ENCODE data around the gene TAF10.
A peak's percentile ranks its signal among the peaks of the same experiment; 100 is the strongest.

The TAF10 gene

DNA sequence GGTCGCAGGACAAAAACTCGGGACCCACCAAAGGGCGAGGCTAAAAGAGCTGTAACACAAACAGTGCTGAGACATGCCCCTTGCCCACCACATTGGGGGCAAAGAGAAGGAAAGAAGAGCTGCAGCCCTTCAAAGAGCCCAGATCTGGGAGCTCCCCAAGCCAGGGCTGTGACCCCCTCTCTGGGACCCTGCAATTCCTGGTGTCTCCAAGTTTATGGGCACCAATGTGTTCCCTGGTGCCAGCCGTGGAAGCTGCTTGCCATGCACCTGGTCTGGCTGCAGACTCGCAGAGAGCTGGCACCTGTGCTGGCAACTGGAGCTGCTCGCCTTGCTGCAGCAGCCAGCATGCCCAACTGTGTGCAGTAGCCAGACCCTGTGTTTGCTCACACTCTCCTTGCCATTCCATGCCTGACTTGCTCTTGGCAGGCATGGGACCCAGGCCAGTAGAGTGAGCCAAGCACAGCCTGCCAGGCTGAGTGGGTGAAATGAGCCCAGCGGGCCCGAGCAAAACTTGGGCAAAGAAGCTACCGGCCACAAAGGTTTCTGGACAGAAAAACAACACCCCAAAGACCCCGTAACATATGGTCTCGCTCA is 24.6 kb downstream of the TAF10 start:
- no CpG with 5 or more reads among the region's 11 CpGs for WGBS, 2 donors (ENCODE audit: extremely low coverage in 2 of 2, insufficient read length in 2 of 2, insufficient replicate concordance in 1 of 2)
- H3K14ac ChIP-seq (ENCODE audit: low read length) = peak overlapping the region; percentile 94
- peaks cover 0 to 23% of the 10 kb centered on the region in 2 donors for H3K36me3 ChIP-seq (replicated peaks in 1 of 2; ENCODE audit: control insufficient read depth in 2 of 2, insufficient read depth in 2 of 2, low read length in 2 of 2)
- peaks cover 5% of the 10 kb centered on the region for H3K79me1 ChIP-seq (ENCODE audit: low read depth, low read length)
- peaks cover 4 to 23% of the 10 kb centered on the region in 2 donors for H3K9me3 ChIP-seq (replicated peaks in 1 of 2; ENCODE audit: control insufficient read depth in 2 of 2, insufficient read depth in 1 of 2, low read depth in 1 of 2, low read length in 2 of 2)
- H4K91ac ChIP-seq (ENCODE audit: low read depth, low read length, poor library complexity) = no peak overlapping the region
- peak overlapping the region; percentile 79 for H2AK5ac ChIP-seq (ENCODE audit: low read depth, low read length)
- no peak overlapping the region for H3K9ac ChIP-seq (ENCODE audit: low read depth, low read length, poor library complexity)
- H2BK120ac ChIP-seq (ENCODE audit: low read depth, low read length) = no peak overlapping the region
- no peak overlapping the region for H3K4me2 ChIP-seq (ENCODE audit: insufficient read depth, low read length, poor library complexity, severe bottlenecking)
- no peak overlapping the region for H2AFZ ChIP-seq (ENCODE audit: low read length)
- H3K23ac ChIP-seq (ENCODE audit: low read depth, low read length, poor library complexity) = no peak overlapping the region
- H3K27me3 ChIP-seq (ENCODE audit: control insufficient read depth in 3 of 3, insufficient read depth in 3 of 3, low read depth in 1 of 3, low read length in 3 of 3) = no peaks in the 10 kb centered on the region
- H4K8ac ChIP-seq (ENCODE audit: low read depth, low read length) = peak overlapping the region; percentile 92
- H3K4me1 ChIP-seq (ENCODE audit: control insufficient read depth in 2 of 2, insufficient read depth in 1 of 2, low read depth in 1 of 2, low read length in 2 of 2) = peaks cover 0 to 2% of the 10 kb centered on the region in 2 donors
- H2BK12ac ChIP-seq (ENCODE audit: low read length) = peak overlapping the region; percentile 97
- peak overlapping the region; percentile 75 for H2BK5ac ChIP-seq (ENCODE audit: low read length)
- H3K4me3 ChIP-seq (ENCODE audit: low read length in 2 of 2) = no peak overlapping the region
- peak overlapping the region; percentile 92 for H2BK15ac ChIP-seq (ENCODE audit: low read length)
- peak overlapping the region; percentile 90 for H3K18ac ChIP-seq (ENCODE audit: low read length)
- H3K4ac ChIP-seq (ENCODE audit: low read length) = peak overlapping the region; percentile 37
- no peak overlapping the region for H3K27ac ChIP-seq (replicated peaks; ENCODE audit: low read length)
- no peak for DNase-seq (ENCODE audit: low spot score)

DNA sequence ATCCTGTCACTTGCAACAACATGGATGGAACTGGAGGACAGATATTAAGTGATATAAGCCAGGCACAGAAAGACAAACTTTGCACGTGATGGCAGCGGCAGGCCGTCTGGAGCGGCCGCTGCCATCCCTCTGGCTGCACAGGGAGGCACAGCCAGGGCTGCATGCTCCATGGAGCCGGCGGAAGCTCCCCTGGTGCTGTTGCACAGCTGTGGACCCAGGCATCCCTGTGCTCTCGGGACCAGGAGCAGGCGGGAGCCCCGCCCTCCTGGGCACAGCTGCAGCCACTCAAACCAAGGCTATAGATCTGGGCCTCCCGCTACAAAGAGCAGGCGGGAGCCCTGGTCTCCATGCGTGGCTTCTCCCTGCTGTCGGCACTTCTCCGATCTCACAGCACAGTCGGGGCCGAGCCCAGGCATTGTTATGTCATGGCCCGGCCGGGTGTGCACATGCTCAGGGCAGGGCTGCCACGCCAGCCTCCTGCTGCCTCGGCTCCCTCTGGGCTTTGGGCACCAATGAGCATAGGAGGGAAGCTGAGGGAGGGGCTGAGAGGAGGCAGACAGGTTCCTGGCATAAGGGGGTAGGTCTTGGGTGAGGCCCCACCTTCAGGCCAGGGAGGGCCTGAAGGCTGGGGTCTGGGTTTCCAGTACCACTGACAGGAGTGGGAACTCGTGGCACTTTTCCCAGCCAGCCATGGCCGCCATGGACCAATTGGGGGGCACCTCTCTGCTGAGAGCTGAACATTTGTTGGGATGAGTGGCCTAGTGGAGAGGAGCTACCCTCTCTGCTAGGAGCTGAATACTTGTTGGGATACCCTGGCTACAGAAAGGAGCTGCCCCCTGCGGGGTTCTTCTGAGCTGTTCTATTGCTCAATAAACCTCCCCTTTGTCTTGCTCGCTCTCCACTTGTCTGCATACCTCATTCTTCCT is 25.3 kb downstream of the TAF10 start:
- no CpG with 5 or more reads among the region's 25 CpGs for WGBS, 2 donors (ENCODE audit: extremely low coverage in 2 of 2, insufficient read length in 2 of 2, insufficient replicate concordance in 1 of 2)
- Histone ChIP-seq H2AK5ac (ENCODE audit: low read depth, low read length) (no peak overlapping the region), H3K23ac (ENCODE audit: low read depth, low read length, poor library complexity) (peak overlapping the region; percentile 43), H2BK12ac (ENCODE audit: low read length) (peak overlapping the region; percentile 73), H3K9me3 (replicated peaks in 1 of 2; ENCODE audit: control insufficient read depth in 2 of 2, insufficient read depth in 1 of 2, low read depth in 1 of 2, low read length in 2 of 2) (peaks cover 4 to 23% of the 10 kb centered on the region in 2 donors), H4K8ac (ENCODE audit: low read depth, low read length) (peak overlapping the region; percentile 65), H3K79me1 (ENCODE audit: low read depth, low read length) (peaks cover 5% of the 10 kb centered on the region), H2BK120ac (ENCODE audit: low read depth, low read length) (peak overlapping the region; percentile 47), H4K91ac (ENCODE audit: low read depth, low read length, poor library complexity) (peak overlapping the region; percentile 53), H2BK5ac (ENCODE audit: low read length) (peak overlapping the region; percentile 75), H3K4ac (ENCODE audit: low read length) (no peak overlapping the region), H2BK15ac (ENCODE audit: low read length) (peak overlapping the region; percentile 85), H3K36me3 (replicated peaks in 1 of 2; ENCODE audit: control insufficient read depth in 2 of 2, insufficient read depth in 2 of 2, low read length in 2 of 2) (peaks cover 0 to 15% of the 10 kb centered on the region in 2 donors), H2AFZ (ENCODE audit: low read length) (no peak overlapping the region), H3K27ac (replicated peaks; ENCODE audit: low read length) (no peak overlapping the region), H3K4me1 (ENCODE audit: control insufficient read depth in 2 of 2, insufficient read depth in 1 of 2, low read depth in 1 of 2, low read length in 2 of 2) (peaks cover 0 to 2% of the 10 kb centered on the region in 2 donors), H3K18ac (ENCODE audit: low read length) (peak overlapping the region; percentile 90), H3K4me2 (ENCODE audit: insufficient read depth, low read length, poor library complexity, severe bottlenecking) (peak overlapping the region; percentile 40), H3K9ac (ENCODE audit: low read depth, low read length, poor library complexity) (peak overlapping the region; percentile 60), H3K4me3 (ENCODE audit: low read length in 2 of 2) (peak overlapping the region in 1 of 2 donors; percentile 20), H3K27me3 (ENCODE audit: control insufficient read depth in 3 of 3, insufficient read depth in 3 of 3, low read depth in 1 of 3, low read length in 3 of 3) (no peaks in the 10 kb centered on the region), H3K14ac (ENCODE audit: low read length) (no peak overlapping the region)
- no peak for DNase-seq (ENCODE audit: low spot score)

DNA sequence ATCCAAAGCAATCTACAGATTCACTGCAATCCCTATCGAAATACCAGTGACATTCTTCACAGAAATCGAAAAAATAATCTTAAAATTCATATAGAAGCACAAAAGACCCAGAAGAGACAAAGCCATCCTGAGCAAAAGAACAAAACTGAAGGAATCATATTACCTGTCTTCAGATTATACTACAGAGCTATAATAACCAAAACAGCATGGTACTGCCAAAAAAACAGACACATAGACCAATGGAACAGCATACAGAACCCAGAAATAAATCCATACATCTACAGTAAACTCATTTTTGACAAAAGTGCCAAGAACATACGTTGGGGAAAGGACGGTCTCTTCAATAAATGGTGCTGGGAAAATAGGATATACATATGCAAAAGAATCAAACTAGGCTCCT is 27.5 kb downstream of the TAF10 start:
- WGBS, 2 donors (ENCODE audit: extremely low coverage in 2 of 2, insufficient read length in 2 of 2, insufficient replicate concordance in 1 of 2) = no CpG with 5 or more reads among the region's 4 CpGs
- no peak for DNase-seq (ENCODE audit: low spot score)
- Histone ChIP-seq H3K4me1 (ENCODE audit: control insufficient read depth in 2 of 2, insufficient read depth in 1 of 2, low read depth in 1 of 2, low read length in 2 of 2) (peaks cover 0 to 2% of the 10 kb centered on the region in 2 donors), H3K36me3 (replicated peaks in 1 of 2; ENCODE audit: control insufficient read depth in 2 of 2, insufficient read depth in 2 of 2, low read length in 2 of 2) (peaks cover 0 to 4% of the 10 kb centered on the region in 2 donors), H3K4me2 (ENCODE audit: insufficient read depth, low read length, poor library complexity, severe bottlenecking) (no peak overlapping the region), H3K18ac (ENCODE audit: low read length) (no peak overlapping the region), H2BK15ac (ENCODE audit: low read length) (no peak overlapping the region), H2BK5ac (ENCODE audit: low read length) (no peak overlapping the region), H3K9me3 (replicated peaks in 1 of 2; ENCODE audit: control insufficient read depth in 2 of 2, insufficient read depth in 1 of 2, low read depth in 1 of 2, low read length in 2 of 2) (peaks cover 8 to 23% of the 10 kb centered on the region in 2 donors), H4K91ac (ENCODE audit: low read depth, low read length, poor library complexity) (no peak overlapping the region), H3K23ac (ENCODE audit: low read depth, low read length, poor library complexity) (no peak overlapping the region), H3K79me1 (ENCODE audit: low read depth, low read length) (peaks cover 5% of the 10 kb centered on the region), H3K9ac (ENCODE audit: low read depth, low read length, poor library complexity) (no peak overlapping the region), H2BK120ac (ENCODE audit: low read depth, low read length) (no peak overlapping the region), H4K8ac (ENCODE audit: low read depth, low read length) (no peak overlapping the region), H3K27ac (replicated peaks; ENCODE audit: low read length) (no peak overlapping the region), H2AFZ (ENCODE audit: low read length) (no peak overlapping the region), H2BK12ac (ENCODE audit: low read length) (no peak overlapping the region), H3K4me3 (ENCODE audit: low read length in 2 of 2) (no peak overlapping the region), H3K14ac (ENCODE audit: low read length) (no peak overlapping the region), H3K27me3 (ENCODE audit: control insufficient read depth in 3 of 3, insufficient read depth in 3 of 3, low read depth in 1 of 3, low read length in 3 of 3) (no peaks in the 10 kb centered on the region), H3K4ac (ENCODE audit: low read length) (no peak overlapping the region), H2AK5ac (ENCODE audit: low read depth, low read length) (no peak overlapping the region)

DNA sequence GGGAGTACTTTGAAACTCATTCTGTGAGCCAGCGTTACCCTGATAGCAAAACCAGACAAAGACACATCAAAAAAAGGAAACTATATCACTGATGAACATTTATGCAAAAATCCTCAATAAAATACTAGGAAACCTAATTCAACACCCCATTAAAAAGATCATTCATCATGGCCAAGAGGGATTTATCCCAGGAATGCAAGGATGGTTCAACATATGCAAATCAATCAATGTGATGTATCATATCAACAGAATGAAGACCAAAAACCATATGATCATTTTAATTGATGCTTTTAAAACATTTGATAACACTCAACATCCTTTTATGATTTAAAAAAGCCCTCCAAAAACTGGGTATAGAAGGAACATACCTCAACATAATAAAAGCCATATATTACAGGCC is 28.4 kb downstream of the TAF10 start:
- Histone ChIP-seq H3K4ac (ENCODE audit: low read length) (no peak overlapping the region), H3K9me3 (replicated peaks in 1 of 2; ENCODE audit: control insufficient read depth in 2 of 2, insufficient read depth in 1 of 2, low read depth in 1 of 2, low read length in 2 of 2) (peaks cover 8 to 23% of the 10 kb centered on the region in 2 donors), H3K27me3 (ENCODE audit: control insufficient read depth in 3 of 3, insufficient read depth in 3 of 3, low read depth in 1 of 3, low read length in 3 of 3) (no peaks in the 10 kb centered on the region), H3K18ac (ENCODE audit: low read length) (no peak overlapping the region), H3K23ac (ENCODE audit: low read depth, low read length, poor library complexity) (no peak overlapping the region), H4K91ac (ENCODE audit: low read depth, low read length, poor library complexity) (no peak overlapping the region), H2AFZ (ENCODE audit: low read length) (no peak overlapping the region), H2BK12ac (ENCODE audit: low read length) (no peak overlapping the region), H2AK5ac (ENCODE audit: low read depth, low read length) (no peak overlapping the region), H3K4me1 (ENCODE audit: control insufficient read depth in 2 of 2, insufficient read depth in 1 of 2, low read depth in 1 of 2, low read length in 2 of 2) (peaks cover 0 to 2% of the 10 kb centered on the region in 2 donors), H3K4me2 (ENCODE audit: insufficient read depth, low read length, poor library complexity, severe bottlenecking) (no peak overlapping the region), H3K4me3 (ENCODE audit: low read length in 2 of 2) (no peak overlapping the region), H4K8ac (ENCODE audit: low read depth, low read length) (no peak overlapping the region), H3K14ac (ENCODE audit: low read length) (no peak overlapping the region), H3K79me1 (ENCODE audit: low read depth, low read length) (peaks cover 5% of the 10 kb centered on the region), H2BK120ac (ENCODE audit: low read depth, low read length) (no peak overlapping the region), H3K9ac (ENCODE audit: low read depth, low read length, poor library complexity) (no peak overlapping the region), H2BK5ac (ENCODE audit: low read length) (no peak overlapping the region), H3K36me3 (replicated peaks in 1 of 2; ENCODE audit: control insufficient read depth in 2 of 2, insufficient read depth in 2 of 2, low read length in 2 of 2) (peaks cover 0 to 4% of the 10 kb centered on the region in 2 donors), H2BK15ac (ENCODE audit: low read length) (no peak overlapping the region), H3K27ac (replicated peaks; ENCODE audit: low read length) (no peak overlapping the region)
- no peak for DNase-seq (ENCODE audit: low spot score)
- WGBS, 2 donors (ENCODE audit: extremely low coverage in 2 of 2, insufficient read length in 2 of 2, insufficient replicate concordance in 1 of 2) = no CpG with 5 or more reads among the region's 1 CpG
